Transverse colon (tissue), 4 donors: Measurements from ENCODE around the gene PHACTR3. TPM values are rescaled to one million over a fixed set of nuclear protein-coding genes. Genes with fewer than 3 reads are reported as not detected.

Experiments
- DNase-seq: peaks from one replicate; pipeline ENCODE4 v3.0.0-alpha.2; 2019
- H3K27ac ChIP-seq, 4 donors: fragments of 200-600 bp; sonication (generic); 2 replicates each; pipeline ENCODE4 v1.5.1; 2016 to 2018; ENCODE audit warnings: inconsistent platforms in 4 of 4
- H3K27me3 ChIP-seq: fragments of 200-600 bp; sonication (generic); 2 replicates; pipeline ENCODE4 v1.5.1; 2017; ENCODE audit warnings: inconsistent platforms
- H3K36me3 ChIP-seq, 4 donors: fragments of 200-600 bp; sonication (generic); 2 replicates each; pipeline ENCODE4 v1.5.1; 2017 to 2019; ENCODE audit warnings: inconsistent platforms in 4 of 4
- H3K4me1 ChIP-seq, 4 donors: fragments of 200-600 bp; sonication (generic); 2 replicates each; pipeline ENCODE4 v1.5.1; 2017 to 2020; ENCODE audit warnings: inconsistent platforms in 4 of 4
- H3K4me3 ChIP-seq, 4 donors: fragments of 200-600 bp; sonication (generic); 1 replicate in 1 of 4; 2 replicates in 3 of 4; pipeline versions ENCODE4 v1.5.1 to v1.6.1; 2017 to 2019; ENCODE audit warnings: inconsistent platforms in 4 of 4
- H3K9me3 ChIP-seq, 2 donors: fragments of 200-600 bp; sonication (generic); 2 replicates each; pipeline ENCODE4 v1.5.1; 2017 to 2019; ENCODE audit warnings: inconsistent platforms in 2 of 2
- CTCF ChIP-seq, 5 experiments: fragments of 200-600 bp in 3 of 5; fragments of 450-650 bp in 2 of 5; sonication (generic) in 3 of 5; IDR thresholded peaks; 1 replicate in 2 of 5; 2 replicates in 3 of 5; pipeline ENCODE4 v1.5.1; 2016 to 2017; ENCODE audit warnings: antibody characterized with exemption in 5 of 5, inconsistent platforms in 3 of 5, mild to moderate bottlenecking in 2 of 5, moderate library complexity in 1 of 5
- EP300 ChIP-seq: sonication (generic); formaldehyde crosslinking; IDR thresholded peaks from one replicate; pipeline ENCODE4 v1.6.1; 2017; ENCODE audit warnings: antibody characterized with exemption, low read depth
- POLR2A ChIP-seq: fragments of 450-650 bp; IDR thresholded peaks from one replicate; pipeline ENCODE4 v1.6.1; 2016; ENCODE audit warnings: antibody characterized with exemption, mild to moderate bottlenecking, moderate library complexity
- POLR2AphosphoS5 ChIP-seq, 3 donors: sonication (generic); formaldehyde crosslinking; IDR thresholded peaks; one replicate each; pipeline ENCODE4 v1.6.1; 2016; ENCODE audit warnings: antibody characterized with exemption in 3 of 3
- WGBS, 2 donors: methylation state at CpG; one replicate each; pipeline ENCODE4 v1.1.5; 2018; ENCODE audit warnings: low coverage in 1 of 2; 5-methylcytosine and 5-hydroxymethylcytosine counted together
- in situ Hi-C, 4 donors: fragments of 200-750 bp; cut with MboI; loops; one replicate each; pipeline versions ENCODE4 v1.15.0 to v1.15.1; 2017; ENCODE audit warnings: low sequenced_read_pairs in 3 of 4, low pct_ligation_motif_present in 1 of 4, low pct_unique_long_range_greater_than_20kb in 1 of 4
- intact Hi-C: fragments of 100-400 bp; cut with DNase I; formaldehyde crosslinking; loops from one replicate; pipeline ENCODE4 v1.15.1; 2023; ENCODE audit warnings: low total_unique reads
- total RNA-seq, 4 donors: library from RNA; depleted of rRNA; stranded (reverse); fragments of >200 nt; gene quantifications; one replicate each; pipeline ENCODE4 v1.1.0, GENCODE V29; 2016

PHACTR3 gene
- total RNA-seq, 4 donors from 2014 or later: 1.6 to 7.1 (median 5.6) TPM

- H3K27ac ChIP-seq: no peak overlapping the region
- no peak for DNase-seq
- no peaks in the 10 kb centered on the region for H3K36me3 ChIP-seq
- intact Hi-C loops (no loop called here), in situ Hi-C loops (no loop called here)
- TF ChIP-seq POLR2A (no peak), EP300 (no peak), POLR2AphosphoS5 (IDR thresholded peaks at IDR 0.05) (no peak), CTCF (IDR thresholded peaks at IDR 0.05) (no peak)
- no peaks in the 10 kb centered on the region for H3K9me3 ChIP-seq
- peaks cover 8 to 24% (median 9%) of the 10 kb centered on the region in 4 donors for H3K4me1 ChIP-seq
- 82 to 85% methylated on average over 2 to 19 of the region's 19 CpGs for WGBS, 2 donors
- no peak overlapping the region for H3K4me3 ChIP-seq
- H3K27me3 ChIP-seq: no peaks in the 10 kb centered on the region
Measured at GRCh38 chr20:59829054-59829785, 224.9 kb downstream of the PHACTR3 start.

- peaks cover 8 to 24% (median 9%) of the 10 kb centered on the region in 4 donors for H3K4me1 ChIP-seq
- TF ChIP-seq POLR2AphosphoS5 (IDR thresholded peaks at IDR 0.05) (no peak), POLR2A (no peak), CTCF (IDR thresholded peaks at IDR 0.05) (no peak), EP300 (no peak)
- DNase-seq: no peak
- no peak overlapping the region for H3K4me3 ChIP-seq
- no peaks in the 10 kb centered on the region for H3K27me3 ChIP-seq
- WGBS, 2 donors: 75 to 92% methylated on average over 8 to 12 of the region's 12 CpGs
- no peak overlapping the region for H3K27ac ChIP-seq
- intact Hi-C loops (no loop called here), in situ Hi-C loops (no loop called here)
- no peaks in the 10 kb centered on the region for H3K36me3 ChIP-seq
- H3K9me3 ChIP-seq: no peaks in the 10 kb centered on the region
Measured at GRCh38 chr20:59829786-59830664, 225.7 kb downstream of the PHACTR3 start.

- no peak for TF ChIP-seq POLR2A
- TF ChIP-seq CTCF (IDR thresholded peaks at IDR 0.05): no peak
- no peak for TF ChIP-seq POLR2AphosphoS5 (IDR thresholded peaks at IDR 0.05)
- TF ChIP-seq EP300: no peak
- DNase-seq: no peak
- no peaks in the 10 kb centered on the region for H3K9me3 ChIP-seq
- H3K4me3 ChIP-seq: no peak overlapping the region
- 52% methylated on average over 6 of the region's 6 CpGs; no CpG with 5 or more reads in 1 of the 2 donors for WGBS, 2 donors
- H3K36me3 ChIP-seq: no peaks in the 10 kb centered on the region
- intact Hi-C loops (no loop called here), in situ Hi-C loops (no loop called here)
- H3K27me3 ChIP-seq: no peaks in the 10 kb centered on the region
- H3K4me1 ChIP-seq: peaks cover 8 to 24% (median 13%) of the 10 kb centered on the region in 4 donors
- H3K27ac ChIP-seq: no peak overlapping the region
Measured at GRCh38 chr20:59830665-59831023, 226.3 kb downstream of the PHACTR3 start.
